A549 (cell line): ENCODE results near the gene LRRC7.

ENCODE experiments used
- CBX8 ChIP-seq: fragments of 200-600 bp; sonication (generic); IDR thresholded peaks from 2 replicates; pipeline ENCODE4 v1.6.1; 2016
- CEBPB ChIP-seq, 2 experiments: fragments of >200 bp in 1 of 2; sonication (Bioruptor Twin) in 1 of 2; formaldehyde crosslinking in 1 of 2; IDR thresholded peaks; 2 replicates each; pipeline ENCODE4 v1.6.1; 2012 to 2016
- HEYL ChIP-seq: fragments of 250-450 bp; sonication (Bioruptor Pico); IDR thresholded peaks from 2 replicates; pipeline ENCODE4 v1.8.0; 2021; ENCODE audit warnings: mild to moderate bottlenecking, moderate library complexity
- HOXB13 ChIP-seq: fragments of 250-450 bp; sonication (Bioruptor Pico); IDR thresholded peaks from 2 replicates; pipeline ENCODE4 v1.5.0; 2020; ENCODE audit warnings: low read depth, mild to moderate bottlenecking, moderate library complexity
- KDM1A ChIP-seq: fragments of 200-600 bp; sonication (generic); IDR thresholded peaks from 2 replicates; pipeline ENCODE4 v1.6.1; 2016; ENCODE audit warnings: low read depth, mild to moderate bottlenecking
- MAFK ChIP-seq: fragments of 450-650 bp; IDR thresholded peaks from 2 replicates; pipeline ENCODE4 v1.6.1; 2014; ENCODE audit not compliant: partially characterized antibody
- POLR2A ChIP-seq: IDR thresholded peaks from 2 replicates; pipeline ENCODE4 v1.6.1; 2012; ENCODE audit warnings: mild to moderate bottlenecking, low read length
- RFX5 ChIP-seq: fragments of 450-650 bp; IDR thresholded peaks from 2 replicates; pipeline ENCODE4 v1.7.1; 2014; ENCODE audit warnings: antibody characterized with exemption, mild to moderate bottlenecking, moderate library complexity
- TF ChIP-seq, protein P1 (sequence below): fragments of >200 bp; sonication (Bioruptor Twin); formaldehyde crosslinking; IDR thresholded peaks from 3 replicates; pipeline ENCODE4 v1.5.1; 2016
- TF ChIP-seq, protein P2 (sequence below): fragments of 200-600 bp; sonication (generic); IDR thresholded peaks from 2 replicates; pipeline ENCODE4 v1.6.1; 2016; ENCODE audit warnings: antibody characterized with exemption, mild to moderate bottlenecking, moderate library complexity

DNA sequence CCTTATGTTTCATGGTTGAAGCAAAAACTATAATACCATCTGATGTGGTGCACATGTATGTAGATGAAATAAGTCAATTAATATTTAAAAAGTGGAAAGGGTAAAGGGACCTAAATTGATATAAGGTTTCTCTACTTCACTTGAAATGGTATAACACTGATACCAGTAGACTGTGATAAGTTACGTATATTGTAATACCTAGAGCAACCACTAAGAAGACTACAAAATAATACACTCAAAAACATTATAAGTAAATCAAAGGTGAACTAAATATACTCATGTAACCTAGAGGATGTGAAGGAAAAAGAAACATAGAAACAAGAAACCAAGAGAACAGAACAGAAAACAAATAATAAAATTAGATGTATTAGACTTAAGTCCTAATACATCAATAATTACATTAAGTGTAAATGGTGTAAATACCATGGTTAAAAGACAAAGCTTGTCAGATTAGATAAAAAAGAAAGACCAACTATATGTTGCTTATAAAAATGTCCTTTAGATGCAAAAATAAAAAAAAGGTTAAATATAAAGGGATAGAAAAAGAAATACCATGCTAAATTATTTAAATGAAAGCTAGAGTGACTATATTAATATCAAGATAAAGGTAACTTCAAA, 118.8 kb downstream of the LRRC7 start:
- TF ChIP-seq, protein P1, sequence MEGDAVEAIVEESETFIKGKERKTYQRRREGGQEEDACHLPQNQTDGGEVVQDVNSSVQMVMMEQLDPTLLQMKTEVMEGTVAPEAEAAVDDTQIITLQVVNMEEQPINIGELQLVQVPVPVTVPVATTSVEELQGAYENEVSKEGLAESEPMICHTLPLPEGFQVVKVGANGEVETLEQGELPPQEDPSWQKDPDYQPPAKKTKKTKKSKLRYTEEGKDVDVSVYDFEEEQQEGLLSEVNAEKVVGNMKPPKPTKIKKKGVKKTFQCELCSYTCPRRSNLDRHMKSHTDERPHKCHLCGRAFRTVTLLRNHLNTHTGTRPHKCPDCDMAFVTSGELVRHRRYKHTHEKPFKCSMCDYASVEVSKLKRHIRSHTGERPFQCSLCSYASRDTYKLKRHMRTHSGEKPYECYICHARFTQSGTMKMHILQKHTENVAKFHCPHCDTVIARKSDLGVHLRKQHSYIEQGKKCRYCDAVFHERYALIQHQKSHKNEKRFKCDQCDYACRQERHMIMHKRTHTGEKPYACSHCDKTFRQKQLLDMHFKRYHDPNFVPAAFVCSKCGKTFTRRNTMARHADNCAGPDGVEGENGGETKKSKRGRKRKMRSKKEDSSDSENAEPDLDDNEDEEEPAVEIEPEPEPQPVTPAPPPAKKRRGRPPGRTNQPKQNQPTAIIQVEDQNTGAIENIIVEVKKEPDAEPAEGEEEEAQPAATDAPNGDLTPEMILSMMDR, result no peak
- no peak for TF ChIP-seq HOXB13
- TF ChIP-seq MAFK, result no peak
- no peak for TF ChIP-seq CEBPB (IDR thresholded peaks at IDR 0.05)
- no peak for TF ChIP-seq HEYL (CRISPR knock-in tag)
- no peak for TF ChIP-seq RFX5
- TF ChIP-seq POLR2A, result no peak
- TF ChIP-seq, protein P2, sequence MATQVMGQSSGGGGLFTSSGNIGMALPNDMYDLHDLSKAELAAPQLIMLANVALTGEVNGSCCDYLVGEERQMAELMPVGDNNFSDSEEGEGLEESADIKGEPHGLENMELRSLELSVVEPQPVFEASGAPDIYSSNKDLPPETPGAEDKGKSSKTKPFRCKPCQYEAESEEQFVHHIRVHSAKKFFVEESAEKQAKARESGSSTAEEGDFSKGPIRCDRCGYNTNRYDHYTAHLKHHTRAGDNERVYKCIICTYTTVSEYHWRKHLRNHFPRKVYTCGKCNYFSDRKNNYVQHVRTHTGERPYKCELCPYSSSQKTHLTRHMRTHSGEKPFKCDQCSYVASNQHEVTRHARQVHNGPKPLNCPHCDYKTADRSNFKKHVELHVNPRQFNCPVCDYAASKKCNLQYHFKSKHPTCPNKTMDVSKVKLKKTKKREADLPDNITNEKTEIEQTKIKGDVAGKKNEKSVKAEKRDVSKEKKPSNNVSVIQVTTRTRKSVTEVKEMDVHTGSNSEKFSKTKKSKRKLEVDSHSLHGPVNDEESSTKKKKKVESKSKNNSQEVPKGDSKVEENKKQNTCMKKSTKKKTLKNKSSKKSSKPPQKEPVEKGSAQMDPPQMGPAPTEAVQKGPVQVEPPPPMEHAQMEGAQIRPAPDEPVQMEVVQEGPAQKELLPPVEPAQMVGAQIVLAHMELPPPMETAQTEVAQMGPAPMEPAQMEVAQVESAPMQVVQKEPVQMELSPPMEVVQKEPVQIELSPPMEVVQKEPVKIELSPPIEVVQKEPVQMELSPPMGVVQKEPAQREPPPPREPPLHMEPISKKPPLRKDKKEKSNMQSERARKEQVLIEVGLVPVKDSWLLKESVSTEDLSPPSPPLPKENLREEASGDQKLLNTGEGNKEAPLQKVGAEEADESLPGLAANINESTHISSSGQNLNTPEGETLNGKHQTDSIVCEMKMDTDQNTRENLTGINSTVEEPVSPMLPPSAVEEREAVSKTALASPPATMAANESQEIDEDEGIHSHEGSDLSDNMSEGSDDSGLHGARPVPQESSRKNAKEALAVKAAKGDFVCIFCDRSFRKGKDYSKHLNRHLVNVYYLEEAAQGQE, result no peak
- TF ChIP-seq CBX8, result no peak
- TF ChIP-seq KDM1A, result no peak
